ENCODE results near the gene IFNW1. TPM values are rescaled to one million over a fixed set of nuclear protein-coding genes. Genes with fewer than 3 reads are reported as not detected.

Gene IFNW1
- not detected in 2 replicates for total RNA-seq

GRCh38 chr9:21141427-21141882 lies at the start of gene IFNW1:
TSS of gene IFNW1 (minus strand) at chr9:21141832. CDS start at chr9:21141570, 262 bp downstream.

GRCh38 chr9:21187487-21187886 lies 45.9 kb upstream of the IFNW1 start, which contains the start of gene IFNA4:
TSS of gene IFNA4 (minus strand) at chr9:21187587. CDS start at chr9:21187531, 56 bp downstream.

GRCh38 chr9:21166560-21166959 lies 24.9 kb upstream of the IFNW1 start, which contains the start of gene IFNA21:
TSS of gene IFNA21 (minus strand) at chr9:21166660. CDS start at chr9:21166612, 48 bp downstream.

Other genes with a start within 250 kb of the IFNW1 start
- gene HACD4, start 110.2 kb downstream of the IFNW1 start, total RNA-seq: 1.6 and 2.6 TPM in 2 replicates
- 0.46 TPM in 1 of 2 replicates, not detected in the other for gene IFNB1, start 63.9 kb downstream of the IFNW1 start, total RNA-seq
- gene IFNA21, start 24.8 kb upstream of the IFNW1 start, total RNA-seq: not detected in 2 replicates
- not detected in 2 replicates for gene IFNA4, start 45.8 kb upstream of the IFNW1 start, total RNA-seq
- not detected in 2 replicates for gene IFNA7, start 60.4 kb upstream of the IFNW1 start, total RNA-seq
- gene IFNA10, start 65.3 kb upstream of the IFNW1 start, total RNA-seq: not detected in 2 replicates
- gene IFNA16, start 75.5 kb upstream of the IFNW1 start, total RNA-seq: not detected in 2 replicates
- not detected in 2 replicates for gene IFNA17, start 86.4 kb upstream of the IFNW1 start, total RNA-seq
- not detected in 2 replicates for gene IFNA14, start 98.2 kb upstream of the IFNW1 start, total RNA-seq
- gene IFNA5, start 163.5 kb upstream of the IFNW1 start, total RNA-seq: under 0.01 TPM in 1 of 2 replicates, not detected in the other
- gene KLHL9, start 193.6 kb upstream of the IFNW1 start, total RNA-seq: 37.7 and 38.8 TPM in 2 replicates
- not detected in 2 replicates for gene IFNA6, start 209.1 kb upstream of the IFNW1 start, total RNA-seq
- not detected in 2 replicates for gene IFNA13, start 226.2 kb upstream of the IFNW1 start, total RNA-seq
- not detected in 2 replicates for gene IFNA2, start 243.6 kb upstream of the IFNW1 start, total RNA-seq